GOT3 (cell line): Measurements from ENCODE around the gene PRAMEF14.
"Not testable (repeated sequence)": the region's sequence is repeated elsewhere in the genome, so short reads cannot be mapped to it uniquely, and the experiment has no call there.

Experiments used
- DNase-seq: peaks from one replicate; lab custom pipeline; 2025; ENCODE audit warnings: mixed read lengths; lab: John Stamatoyannopoulos, UW

Gene PRAMEF14

GRCh38 chr1:13347034-13347433 lies at the start of gene PRAMEF14:
PRAMEF14 (minus strand) TSS chr1:13347134; CDS start chr1:13345314, 1,820 bp downstream.
- DNase-seq, result not testable (repeated sequence)

GRCh38 chr1:13395311-13395710 lies 48.4 kb upstream of the PRAMEF14 start:
- not testable (repeated sequence) for DNase-seq

- DNase-seq, result not testable (repeated sequence)
Measured at GRCh38 chr1:13394761-13395160, 47.8 kb upstream of the PRAMEF14 start.

- not testable (repeated sequence) for DNase-seq
Measured at GRCh38 chr1:13393004-13393403, 46.1 kb upstream of the PRAMEF14 start.

- DNase-seq, result not testable (repeated sequence)
Measured at GRCh38 chr1:13389332-13389731, 42.4 kb upstream of the PRAMEF14 start, which contains the start of gene PRAMEF17. PRAMEF17 (plus strand) TSS chr1:13389632; CDS start chr1:13389658, 26 bp downstream.

- DNase-seq, result not testable (repeated sequence)
Measured at GRCh38 chr1:13380380-13380779, 33.4 kb upstream of the PRAMEF14 start.

- not testable (repeated sequence) for DNase-seq
Measured at GRCh38 chr1:13378983-13379382, 32.0 kb upstream of the PRAMEF14 start.

GRCh38 chr1:13368544-13368943 lies 21.6 kb upstream of the PRAMEF14 start:
- DNase-seq, result not testable (repeated sequence)

- DNase-seq, result not testable (repeated sequence)
Measured at GRCh38 chr1:13366536-13366935, 19.6 kb upstream of the PRAMEF14 start.

GRCh38 chr1:13364928-13365327 lies 18.0 kb upstream of the PRAMEF14 start:
- DNase-seq, result not testable (repeated sequence)

GRCh38 chr1:13362364-13362763 lies 15.4 kb upstream of the PRAMEF14 start:
- DNase-seq, result not testable (repeated sequence)

- not testable (repeated sequence) for DNase-seq
Measured at GRCh38 chr1:13356774-13357173, 9.8 kb upstream of the PRAMEF14 start.

GRCh38 chr1:13354475-13354874 lies 7.5 kb upstream of the PRAMEF14 start:
- DNase-seq, result not testable (repeated sequence)

- not testable (repeated sequence) for DNase-seq
Measured at GRCh38 chr1:13353476-13353875, 6.5 kb upstream of the PRAMEF14 start.

- DNase-seq, result not testable (repeated sequence)
Measured at GRCh38 chr1:13342496-13342895, 4.4 kb downstream of the PRAMEF14 start.

- DNase-seq, result not testable (repeated sequence)
Measured at GRCh38 chr1:13315281-13315680, 31.7 kb downstream of the PRAMEF14 start, which contains the start of gene PRAMEF15. PRAMEF15 (plus strand) TSS chr1:13315581; CDS start chr1:13318408, 2,827 bp downstream.

GRCh38 chr1:13303239-13303638 lies 43.7 kb downstream of the PRAMEF14 start, which contains the start of gene PRAMEF33:
PRAMEF33 (plus strand) TSS chr1:13303539; CDS start chr1:13305955, 2,416 bp downstream.
- not testable (repeated sequence) for DNase-seq

GRCh38 chr1:13302197-13302596 lies 44.7 kb downstream of the PRAMEF14 start:
- DNase-seq, result not testable (repeated sequence)

GRCh38 chr1:13298699-13299098 lies 48.2 kb downstream of the PRAMEF14 start:
- not testable (repeated sequence) for DNase-seq

GRCh38 chr1:13297216-13297931 lies 49.6 kb downstream of the PRAMEF14 start:
- DNase-seq, result not testable (repeated sequence)
